CD4-positive, alpha-beta T cell treated with Interleukin-10 for 1 hour (primary cell): ENCODE measurements around the gene DPP7.

Experiments
- DNase-seq: peaks from one replicate; pipeline ENCODE4 v3.0.0-alpha.2; 2020

Gene DPP7

DNA sequence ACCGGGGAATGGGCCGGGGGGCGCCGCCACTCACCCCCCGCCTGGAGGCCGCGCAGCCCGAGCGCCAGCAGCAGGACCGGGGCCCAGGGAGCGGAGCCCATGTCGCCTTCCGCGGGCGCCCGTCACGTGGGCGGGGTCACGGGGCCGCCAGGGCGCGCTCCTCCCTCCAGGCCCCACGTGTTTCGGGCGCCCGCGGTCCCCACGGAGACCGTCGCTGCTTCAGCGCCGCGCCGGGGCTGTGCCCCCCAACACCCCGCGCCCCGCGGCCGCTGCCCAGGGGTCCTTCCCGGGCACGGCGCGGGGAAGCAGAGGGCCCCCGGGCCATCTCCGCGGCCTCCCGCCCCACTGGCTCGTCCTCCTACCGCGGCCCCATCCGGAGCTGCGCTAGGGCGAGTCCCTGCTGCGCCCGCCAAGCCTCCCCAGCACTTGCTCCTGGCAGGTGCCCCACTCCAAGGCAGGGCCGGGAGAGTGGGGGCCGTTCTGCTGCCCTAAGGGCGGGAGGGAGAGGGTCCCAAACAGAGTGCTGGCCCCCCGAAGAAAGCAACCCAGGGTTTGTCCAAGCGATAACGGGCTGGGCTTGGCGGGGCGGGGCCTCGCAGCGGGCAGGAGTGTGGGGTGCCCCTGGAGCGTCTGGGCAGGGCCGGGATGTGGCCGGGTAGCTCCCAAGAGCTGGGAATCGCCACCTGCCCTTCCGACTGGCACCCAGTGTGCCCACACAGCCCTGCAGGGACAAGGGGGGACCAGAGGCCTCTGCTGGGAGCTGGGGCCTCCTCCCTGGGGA is at the start of gene DPP7:
TSS of gene DPP7 (minus strand) at position 121 of the 781 bp plus-strand sequence. CDS start at position 101, 20 bp downstream.
- peak; percentile 80 for DNase-seq

DNA sequence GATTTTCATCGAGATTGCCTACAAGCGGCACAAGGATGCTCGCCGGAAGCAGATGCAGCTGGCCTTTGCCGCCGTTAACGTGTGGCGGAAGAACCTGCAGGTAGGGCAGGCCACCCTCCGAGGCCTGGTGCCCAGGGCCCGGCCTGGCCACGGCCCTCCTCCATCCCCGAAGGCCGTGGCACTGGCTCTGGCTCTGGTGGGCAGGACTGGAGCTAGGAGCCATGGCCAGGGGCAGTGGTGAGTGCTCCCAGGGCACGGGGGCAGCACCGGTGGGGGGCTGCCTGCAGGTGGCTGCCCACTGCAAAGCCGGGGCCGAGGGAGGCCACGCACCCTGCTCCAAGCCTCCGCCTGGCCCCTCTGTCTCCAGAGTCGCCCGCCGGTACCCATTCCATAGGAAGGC is 49.3 kb upstream of the DPP7 start:
- DNase-seq: no peak

DNA sequence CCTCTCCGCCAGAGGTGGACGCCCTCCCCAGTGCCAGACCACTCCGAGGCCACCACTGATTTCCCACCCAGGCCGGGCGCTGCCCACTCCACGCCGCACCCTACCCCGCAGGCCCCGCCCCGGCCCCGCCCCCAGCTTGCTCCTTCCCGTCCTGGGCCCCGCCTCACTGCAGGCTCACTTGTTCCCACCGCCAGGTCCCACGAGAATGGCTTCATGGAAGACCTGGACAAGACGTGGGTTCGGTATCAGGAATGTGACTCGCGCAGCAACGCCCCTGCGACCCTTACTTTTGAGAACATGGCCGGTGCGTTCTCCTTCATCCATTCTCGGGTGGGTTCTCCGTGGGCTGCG is 48.8 kb upstream of the DPP7 start:
- DNase-seq: no peak

DNA sequence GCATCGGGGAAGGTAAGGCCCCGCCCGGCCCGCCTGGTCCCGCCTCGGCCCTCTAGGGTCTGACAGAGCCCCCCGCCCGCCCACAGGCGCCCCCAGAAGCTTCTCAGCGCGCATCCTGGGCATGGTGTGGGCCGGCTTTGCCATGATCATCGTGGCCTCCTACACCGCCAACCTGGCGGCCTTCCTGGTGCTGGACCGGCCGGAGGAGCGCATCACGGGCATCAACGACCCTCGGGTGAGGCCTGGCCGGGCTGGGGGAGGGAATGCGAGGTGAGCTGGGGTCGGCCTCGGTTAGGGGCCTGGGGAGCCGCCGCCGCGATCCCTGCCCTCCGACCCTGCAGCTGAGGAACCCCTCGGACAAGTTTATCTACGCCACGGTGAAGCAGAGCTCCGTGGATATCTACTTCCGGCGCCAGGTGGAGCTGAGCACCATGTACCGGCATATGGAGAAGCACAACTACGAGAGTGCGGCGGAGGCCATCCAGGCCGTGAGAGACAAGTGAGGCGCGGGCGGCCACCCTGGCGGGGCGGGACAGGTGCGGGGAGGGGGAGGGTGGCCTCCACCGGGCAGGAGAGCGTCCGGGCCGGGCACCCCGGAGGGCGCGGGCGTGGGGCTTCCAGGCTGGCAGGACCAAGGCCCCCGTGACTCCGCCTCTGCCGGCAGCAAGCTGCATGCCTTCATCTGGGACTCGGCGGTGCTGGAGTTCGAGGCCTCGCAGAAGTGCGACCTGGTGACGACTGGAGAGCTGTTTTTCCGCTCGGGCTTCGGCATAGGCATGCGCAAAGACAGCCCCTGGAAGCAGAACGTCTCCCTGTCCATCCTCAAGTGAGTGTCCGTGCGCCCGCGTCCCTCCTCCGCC is 48.2 kb upstream of the DPP7 start:
- DNase-seq: no peak

DNA sequence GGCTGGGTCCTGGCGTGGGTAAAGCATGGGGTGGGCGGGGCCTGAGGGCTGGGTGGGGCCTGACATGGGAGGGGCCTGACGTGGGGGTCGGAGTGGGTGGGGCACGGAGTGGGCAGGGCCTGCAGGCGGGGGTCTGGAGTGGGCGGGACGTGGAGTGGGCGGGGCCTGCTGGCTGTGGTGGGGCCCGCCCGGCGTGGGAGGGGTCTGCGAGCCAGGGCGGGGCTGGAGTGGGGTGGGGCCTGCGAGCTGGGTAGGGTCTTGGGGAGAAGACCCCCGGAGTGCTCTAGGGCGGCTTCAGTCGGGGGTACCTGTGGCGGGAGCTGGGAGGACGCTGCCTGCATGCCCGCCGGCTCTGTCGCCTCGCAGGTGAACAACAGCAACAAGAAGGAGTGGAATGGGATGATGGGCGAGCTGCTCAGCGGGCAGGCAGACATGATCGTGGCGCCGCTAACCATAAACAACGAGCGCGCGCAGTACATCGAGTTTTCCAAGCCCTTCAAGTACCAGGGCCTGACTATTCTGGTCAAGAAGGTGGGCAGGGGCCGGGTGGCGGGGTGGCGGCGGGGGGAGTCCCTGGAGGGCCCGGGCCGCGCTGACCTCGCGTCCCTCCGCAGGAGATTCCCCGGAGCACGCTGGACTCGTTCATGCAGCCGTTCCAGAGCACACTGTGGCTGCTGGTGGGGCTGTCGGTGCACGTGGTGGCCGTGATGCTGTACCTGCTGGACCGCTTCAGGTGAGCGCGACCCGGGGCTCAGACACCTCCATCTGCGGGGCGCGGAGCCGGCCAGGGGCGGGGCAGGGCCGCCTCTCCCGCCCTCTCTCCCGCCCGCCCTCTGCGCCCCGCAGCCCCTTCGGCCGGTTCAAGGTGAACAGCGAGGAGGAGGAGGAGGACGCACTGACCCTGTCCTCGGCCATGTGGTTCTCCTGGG is 47.3 kb upstream of the DPP7 start:
- DNase-seq: no peak

DNA sequence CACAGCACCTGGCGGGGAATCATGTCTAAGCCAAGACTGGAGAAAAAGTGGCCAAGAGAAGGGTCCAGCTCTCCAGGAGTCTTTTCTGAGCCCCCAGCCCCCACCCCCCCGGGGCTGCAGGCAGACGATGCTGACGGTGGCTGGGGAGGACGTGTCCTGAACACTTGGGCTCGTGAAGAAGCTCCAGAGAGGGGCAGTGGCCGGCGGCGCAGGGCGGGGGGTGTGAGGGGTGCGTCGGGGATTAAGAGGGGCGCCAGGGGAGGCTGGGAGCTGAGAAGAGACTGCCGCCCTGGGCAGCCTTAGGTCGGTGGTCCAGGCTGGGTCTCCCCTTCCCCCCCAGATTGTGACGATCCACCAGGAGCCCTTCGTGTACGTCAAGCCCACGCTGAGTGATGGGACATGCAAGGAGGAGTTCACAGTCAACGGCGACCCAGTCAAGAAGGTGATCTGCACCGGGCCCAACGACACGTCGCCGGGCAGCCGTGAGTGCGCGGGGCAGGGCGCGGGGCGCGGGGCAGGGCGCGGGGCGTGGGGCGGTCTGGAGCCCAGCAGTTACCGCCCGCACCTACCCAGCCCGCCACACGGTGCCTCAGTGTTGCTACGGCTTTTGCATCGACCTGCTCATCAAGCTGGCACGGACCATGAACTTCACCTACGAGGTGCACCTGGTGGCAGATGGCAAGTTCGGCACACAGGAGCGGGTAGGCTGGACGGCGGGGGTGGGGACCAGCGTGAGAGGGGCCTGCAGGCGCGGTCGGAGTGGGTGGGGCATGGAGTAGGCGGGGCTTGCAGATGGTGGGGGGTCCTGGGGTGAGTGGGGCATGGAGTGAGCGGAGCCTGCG is 46.4 kb upstream of the DPP7 start:
- no peak for DNase-seq

DNA sequence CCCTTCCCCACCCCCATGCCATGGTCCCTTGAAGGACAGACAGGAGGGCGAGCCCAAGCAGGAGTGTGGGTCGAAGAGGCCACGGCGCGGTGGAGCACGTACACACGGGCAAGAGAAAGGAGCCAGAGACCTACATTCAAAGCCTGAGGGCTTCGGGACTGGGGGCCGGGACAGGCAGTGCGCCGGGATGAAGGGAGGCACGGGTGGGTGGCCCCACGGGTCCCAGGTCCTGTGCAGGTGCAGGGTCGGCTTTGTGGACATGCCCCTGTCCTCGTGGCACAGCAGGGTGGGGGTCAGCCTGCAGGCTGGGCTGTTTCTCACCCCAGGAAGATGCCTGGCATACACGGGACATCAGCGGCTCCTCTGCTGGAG is 45.5 kb upstream of the DPP7 start:
- no peak for DNase-seq

DNA sequence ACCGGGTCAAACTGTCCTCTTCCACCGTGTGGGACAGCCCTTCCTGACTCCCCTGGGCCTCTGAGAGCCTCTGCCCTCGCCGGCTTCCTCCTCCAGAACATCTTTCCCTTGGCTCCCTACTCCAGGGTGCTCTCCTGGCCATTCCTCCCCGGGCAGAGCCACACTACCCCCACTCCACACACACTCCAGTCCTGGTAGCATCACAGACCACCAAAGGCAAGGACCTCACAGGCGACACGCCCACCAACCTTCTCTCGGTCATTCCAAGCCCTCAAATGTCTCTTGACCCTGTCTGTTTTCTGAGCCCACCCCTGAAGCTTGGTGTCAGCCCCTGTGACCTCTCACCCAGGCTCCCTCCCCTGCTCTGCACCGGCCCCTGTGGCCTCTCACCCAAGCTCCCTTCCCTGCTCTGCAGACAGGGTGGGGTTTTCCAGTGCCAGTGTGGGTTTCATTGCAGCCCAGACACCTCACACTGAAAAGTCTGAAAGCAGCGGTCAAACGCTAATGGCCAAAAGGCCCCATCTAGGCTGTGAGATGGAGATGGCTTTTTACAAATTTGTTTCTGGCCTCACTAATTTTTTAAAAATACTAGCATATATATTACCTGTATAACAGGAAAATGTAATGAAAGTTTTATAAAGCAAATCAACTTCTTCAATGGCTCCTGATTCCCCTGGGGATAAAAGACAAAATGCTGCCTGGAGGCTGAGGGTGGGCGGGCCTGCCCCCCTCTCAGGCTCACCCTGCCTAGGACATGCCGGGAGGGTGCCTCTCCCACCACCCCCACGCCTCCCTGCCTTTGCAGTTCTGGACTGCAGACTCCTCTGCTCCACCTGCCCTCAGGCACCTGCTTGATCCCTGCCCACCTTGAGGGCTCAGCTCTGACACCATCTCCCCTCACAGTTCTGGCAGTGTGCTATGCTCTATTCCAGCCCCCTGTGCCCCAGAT is 44.8 kb upstream of the DPP7 start:
- DNase-seq: no peak

DNA sequence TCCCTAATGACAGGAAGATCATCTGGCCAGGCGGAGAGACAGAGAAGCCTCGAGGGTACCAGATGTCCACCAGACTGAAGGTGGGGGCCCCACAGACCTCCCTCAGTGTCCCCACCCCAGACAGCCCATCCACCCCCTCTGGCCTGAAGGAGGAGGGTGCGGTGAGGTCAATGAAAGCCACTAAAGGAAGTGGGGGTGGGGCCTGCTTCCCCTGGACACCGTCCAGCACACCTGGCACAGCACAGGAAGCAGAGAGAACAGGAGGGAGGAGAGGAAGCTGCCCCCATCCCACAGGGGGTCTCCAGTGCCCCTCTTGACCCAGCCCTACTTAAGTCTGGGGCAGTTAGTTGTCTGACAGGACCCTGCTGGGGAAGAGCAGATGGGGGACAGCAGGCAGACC is 44.1 kb upstream of the DPP7 start:
- DNase-seq: no peak

DNA sequence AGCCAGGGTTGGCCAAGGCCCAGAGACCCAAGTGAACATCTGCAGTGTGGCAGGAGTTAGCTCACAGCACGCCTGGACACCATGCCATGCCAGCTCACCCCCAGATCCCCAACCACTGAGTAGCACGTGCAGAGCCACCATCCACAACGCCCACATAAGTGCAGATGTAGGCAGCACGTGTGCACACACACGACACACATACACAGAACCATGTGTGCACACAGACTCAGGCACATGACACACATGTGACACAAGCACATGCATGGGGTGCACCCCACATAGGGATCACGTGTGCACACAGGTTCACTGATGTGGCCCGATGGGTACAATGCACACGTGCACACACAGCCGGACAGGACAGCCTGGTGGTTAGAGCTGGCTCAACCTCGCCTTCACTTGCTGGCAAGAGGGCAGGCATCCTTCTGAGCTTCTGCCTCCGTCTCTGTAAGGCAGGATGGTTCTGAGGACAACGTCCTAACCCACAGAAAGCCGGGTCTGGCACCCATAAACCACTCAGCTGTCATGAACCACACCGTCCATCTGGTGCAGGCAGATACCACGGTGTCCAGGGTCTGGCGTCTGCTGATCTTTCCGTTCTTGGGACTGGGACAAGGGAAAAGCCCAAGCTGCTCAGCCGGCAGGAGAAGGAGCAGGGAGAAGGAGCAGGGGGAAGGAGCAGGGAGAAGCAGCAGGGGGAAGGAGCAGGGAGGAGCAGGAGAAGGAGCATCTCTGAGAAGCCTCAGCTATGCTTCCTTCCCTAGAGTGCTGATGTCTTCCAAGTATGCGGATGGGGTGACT is 43.3 kb upstream of the DPP7 start:
- DNase-seq: no peak

DNA sequence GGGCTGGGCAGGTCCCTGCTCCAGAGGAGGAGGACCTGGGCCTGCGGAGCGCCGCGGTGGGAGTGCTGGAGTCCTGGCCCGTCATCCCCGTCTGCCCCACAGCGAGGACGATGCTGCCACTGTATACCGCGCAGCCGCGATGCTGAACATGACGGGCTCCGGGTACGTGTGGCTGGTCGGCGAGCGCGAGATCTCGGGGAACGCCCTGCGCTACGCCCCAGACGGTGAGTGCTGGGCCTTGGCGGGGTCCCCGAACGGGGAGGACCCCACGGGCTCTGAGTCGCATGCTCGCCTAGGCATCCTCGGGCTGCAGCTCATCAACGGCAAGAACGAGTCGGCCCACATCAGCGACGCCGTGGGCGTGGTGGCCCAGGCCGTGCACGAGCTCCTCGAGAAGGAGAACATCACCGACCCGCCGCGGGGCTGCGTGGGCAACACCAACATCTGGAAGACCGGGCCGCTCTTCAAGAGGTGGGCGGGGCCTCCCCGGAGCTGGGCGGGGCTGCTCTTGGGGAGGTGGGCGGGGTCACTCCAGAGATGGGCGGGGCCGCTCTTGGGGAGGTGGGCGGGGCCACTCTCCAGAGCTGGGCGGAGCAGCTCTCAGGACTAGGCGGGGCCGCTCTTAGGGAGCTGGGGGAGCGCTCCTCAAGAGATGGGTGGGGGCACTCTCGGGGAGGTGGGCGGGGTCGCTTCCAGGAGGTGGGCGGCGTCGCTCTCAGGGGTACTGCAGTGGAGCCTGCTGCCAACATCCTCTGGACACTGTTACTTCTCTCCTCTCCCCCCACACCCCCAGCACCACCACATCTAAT is 42.2 kb upstream of the DPP7 start:
- DNase-seq: peak; percentile 58

DNA sequence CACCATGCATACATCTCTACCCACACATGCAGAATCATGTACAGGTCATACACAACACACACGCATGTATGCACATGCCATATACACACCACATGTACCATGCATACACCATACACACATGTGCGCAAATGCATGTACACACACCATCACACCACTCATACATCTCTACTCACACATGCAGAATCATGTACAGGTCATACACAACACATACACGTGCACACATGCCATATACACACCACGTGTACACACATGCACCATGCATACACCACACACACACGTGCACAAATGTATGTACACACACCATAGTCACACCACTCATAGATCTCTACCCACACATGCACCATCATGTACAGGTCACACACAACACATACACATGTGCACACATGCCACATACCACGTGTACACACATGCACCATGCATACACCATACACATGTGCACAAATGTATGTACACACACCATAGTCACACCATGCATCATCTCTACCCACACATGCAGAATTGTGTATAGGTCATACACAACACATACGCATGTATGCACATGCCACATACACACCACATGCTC is 38.4 kb upstream of the DPP7 start:
- no peak for DNase-seq

DNA sequence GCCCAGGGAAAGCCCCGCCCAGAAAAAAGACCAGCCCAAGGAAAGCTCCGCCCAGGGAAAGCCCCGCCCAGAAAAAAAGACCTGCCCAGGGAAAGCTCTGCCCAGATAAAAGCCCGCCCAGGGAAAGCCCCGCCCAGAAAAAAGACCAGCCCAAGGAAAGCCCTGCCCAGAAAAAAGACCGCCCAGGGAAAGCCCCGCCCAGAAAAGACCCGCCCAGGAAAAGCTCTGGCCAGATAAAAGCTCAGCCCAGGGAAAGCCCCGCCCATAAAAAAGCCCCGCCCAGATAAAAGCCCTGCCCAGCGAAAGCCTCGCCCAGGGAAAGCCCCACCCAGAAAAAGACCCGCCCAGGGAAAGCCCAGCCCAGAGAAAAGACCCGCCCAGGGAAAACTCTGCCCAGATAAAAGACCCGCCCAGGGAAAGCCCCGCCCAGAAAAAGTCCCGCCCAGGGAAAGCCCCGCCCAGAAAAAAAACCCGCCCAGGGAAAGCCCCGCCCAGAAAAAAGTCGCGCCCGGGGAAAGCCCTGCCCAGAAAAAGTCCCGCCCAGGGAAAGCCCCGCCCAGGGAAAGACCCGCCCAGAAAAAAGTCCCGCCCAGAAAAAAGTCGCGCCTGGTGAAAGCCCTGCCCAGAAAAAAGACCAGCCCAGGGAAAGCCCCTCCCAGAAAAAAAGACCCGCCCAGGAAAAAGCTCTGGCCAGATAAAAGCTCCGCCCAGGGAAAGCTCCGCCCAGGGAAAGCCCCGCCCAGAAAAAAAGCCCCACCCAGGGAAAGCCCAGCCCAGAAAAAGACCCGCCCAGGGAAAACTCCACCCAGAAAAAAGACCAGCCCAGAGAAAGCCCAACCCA is 36.3 kb upstream of the DPP7 start:
- peak; percentile 56 for DNase-seq

DNA sequence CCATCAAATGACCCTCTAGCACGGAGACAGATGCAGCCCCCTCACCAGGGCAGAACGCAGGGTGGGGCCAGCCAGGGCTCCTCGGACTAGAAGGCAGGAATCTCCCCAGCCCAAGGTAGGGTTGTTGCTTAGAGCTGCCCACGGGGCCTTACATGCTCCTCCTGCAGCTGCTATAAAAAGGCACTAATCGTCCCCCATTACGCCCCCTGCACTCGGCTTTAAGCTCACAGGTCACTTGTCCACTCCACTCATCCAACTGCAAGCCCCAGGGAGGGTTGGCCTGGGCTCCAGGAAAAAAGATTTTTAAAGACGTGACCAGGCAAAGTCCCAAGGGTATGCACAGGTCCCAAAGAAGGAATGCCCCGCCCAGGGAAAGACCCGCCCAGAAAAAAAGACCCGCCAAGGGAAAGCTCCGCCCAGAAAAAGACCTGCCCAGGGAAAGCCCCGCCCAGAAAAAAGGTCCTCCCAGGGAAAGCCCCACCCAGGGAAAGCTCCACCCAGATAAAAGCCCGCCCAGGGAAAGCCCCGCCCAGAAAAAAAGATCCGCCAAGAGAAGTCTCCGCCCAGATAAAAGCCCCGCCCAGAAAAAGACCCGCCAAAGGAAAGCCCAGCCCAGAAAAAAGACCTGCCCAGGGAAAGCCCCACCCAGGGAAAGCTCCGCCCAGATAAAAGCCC is 35.5 kb upstream of the DPP7 start:
- peak; percentile 23 for DNase-seq

DNA sequence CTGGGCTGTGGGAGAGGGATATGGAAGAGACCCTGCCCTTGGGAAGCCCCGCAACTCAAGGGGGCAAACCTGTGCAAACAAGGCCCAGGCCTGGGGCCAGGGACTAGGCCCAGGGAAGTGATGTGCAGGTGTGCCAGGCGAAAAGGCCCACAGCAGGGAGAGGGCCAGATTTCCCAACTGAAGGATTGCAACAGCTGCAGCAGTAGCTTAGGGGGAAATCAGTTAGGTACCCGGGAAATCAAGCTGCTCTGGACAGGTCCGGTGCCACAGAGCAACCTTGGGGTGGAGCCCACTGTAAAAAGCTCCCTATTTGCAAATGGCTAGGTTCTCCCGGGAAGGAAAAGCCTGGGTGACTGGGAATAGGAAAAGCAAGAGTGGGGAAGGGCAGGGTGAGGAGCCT is 34.8 kb upstream of the DPP7 start:
- no peak for DNase-seq

DNA sequence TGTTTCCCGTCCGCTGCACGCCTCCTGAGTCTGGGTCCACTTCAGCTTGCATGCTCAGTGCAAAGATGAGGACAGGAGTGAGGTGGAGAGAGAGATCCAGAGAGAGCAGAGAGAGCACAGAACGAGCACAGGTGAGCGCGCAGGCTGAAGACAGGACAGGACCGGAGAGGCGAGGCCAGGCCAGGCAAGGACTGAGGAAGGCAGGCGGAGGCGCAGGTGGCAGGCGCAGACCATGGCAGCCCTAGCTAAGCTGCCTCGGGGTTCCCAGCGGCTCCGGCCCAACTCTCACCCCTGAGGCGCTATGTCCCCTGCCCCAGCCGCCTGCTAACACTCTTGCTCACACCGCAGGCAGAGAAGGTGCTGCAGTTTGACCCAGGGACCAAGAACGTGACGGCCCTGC is 34.1 kb upstream of the DPP7 start:
- DNase-seq: no peak

DNA sequence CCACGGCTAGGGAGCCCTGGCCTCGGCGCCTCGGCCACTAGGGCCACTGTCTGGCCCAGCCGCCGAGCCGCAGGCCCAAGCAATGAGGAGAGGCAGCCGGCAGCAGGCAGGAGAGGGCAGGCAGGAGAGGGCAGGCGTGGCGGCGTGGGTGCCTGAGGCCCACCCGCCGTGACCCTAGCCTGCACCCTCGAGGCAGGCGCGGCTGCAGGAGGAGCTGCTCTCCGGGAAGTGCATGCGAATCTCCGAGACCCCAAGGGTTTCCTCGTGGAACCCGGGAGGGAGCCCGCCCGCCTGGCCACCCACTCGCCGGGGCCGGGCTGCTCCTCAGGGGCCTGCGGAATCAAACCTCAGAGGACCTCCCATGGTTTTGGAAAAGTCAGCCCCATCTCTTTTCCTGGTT is 33.7 kb upstream of the DPP7 start:
- no peak for DNase-seq

DNA sequence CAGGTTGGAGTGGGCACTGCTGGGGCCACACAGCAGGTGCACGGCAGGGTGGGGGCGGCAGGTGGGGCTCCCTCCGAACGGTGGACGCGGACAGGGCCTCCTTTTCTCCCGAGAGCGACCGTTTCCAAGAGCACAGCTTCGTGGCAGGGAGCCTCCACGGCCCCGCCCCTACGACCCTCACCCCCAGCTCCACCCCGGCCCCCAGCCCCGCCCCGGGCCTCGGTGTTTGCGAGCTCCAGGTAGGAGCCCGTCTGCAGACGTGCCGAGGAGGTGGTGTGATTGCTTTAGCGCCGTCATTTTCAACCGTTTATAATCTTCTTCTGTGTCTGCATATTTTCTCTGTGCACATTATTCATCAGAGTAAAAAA is 33.2 kb upstream of the DPP7 start:
- DNase-seq: no peak
